IMR-90 (cell line): ENCODE results near the gene BANP. TPM values are rescaled to one million over a fixed set of nuclear protein-coding genes. Genes with fewer than 3 reads are reported as not detected.
A peak's percentile ranks its signal among the peaks of the same experiment; 100 is the strongest.
"Not testable (repeated sequence)": the region's sequence is repeated elsewhere in the genome, so short reads cannot be mapped to it uniquely, and the experiment has no call there.

ENCODE experiments used
- ATAC-seq: fragments of 200-7000 bp; cut with Tn5 transposase; 2 replicates; pipeline ENCODE4 v1.9.1; 2020; ENCODE audit warnings: low read depth, mild to moderate bottlenecking, moderate library complexity
- BruUV-seq: library from RNA; stranded (reverse); fragments of 400-500 nt; replicated peaks from 2 replicates; lab custom pipeline; 2021; lab: Mats Ljungman, UMichigan
- CTCF ChIA-PET: fragments of 300-600 bp; formaldehyde crosslinking; extraction: SDS; loops from one replicate; lab custom pipeline; 2021; ENCODE audit warnings: antibody characterized with exemption; lab: Yijun Ruan, JAX
- POLR2A ChIA-PET: fragments of 300-600 bp; sonication (Branson Sonifier 250); formaldehyde crosslinking; loops from one replicate; lab custom pipeline; 2022; ENCODE audit warnings: antibody characterized with exemption; ENCODE audit not compliant: unreplicated experiment; lab: Charles Lee
- DNase-seq: peaks from one replicate; pipeline ENCODE4 v3.0.0; 2013
- H2AFZ ChIP-seq: replicated peaks from 2 replicates; pipeline ENCODE3; 2013; ENCODE audit warnings: low read length, mild to moderate bottlenecking; ENCODE audit not compliant: poor library complexity
- H2AK5ac ChIP-seq: 2 replicates; pipeline ENCODE4 v1.6.1; 2013; ENCODE audit warnings: low read depth, low read length, inconsistent platforms
- H2AK9ac ChIP-seq: replicated peaks from 2 replicates; pipeline ENCODE3; 2013; ENCODE audit warnings: mild to moderate bottlenecking, low read depth, low read length, moderate library complexity; ENCODE audit not compliant: poor library complexity
- H2BK120ac ChIP-seq: 2 replicates; pipeline ENCODE4 v1.6.1; 2013; ENCODE audit warnings: low read depth, low read length, inconsistent platforms
- H2BK15ac ChIP-seq: 3 replicates; pipeline ENCODE4 v1.6.1; 2013; ENCODE audit warnings: low read depth, low read length, inconsistent platforms
- H2BK20ac ChIP-seq: 2 replicates; pipeline ENCODE4 v1.6.1; 2013; ENCODE audit warnings: low read depth, mild to moderate bottlenecking, inconsistent platforms, low read length, moderate library complexity
- H2BK5ac ChIP-seq: 2 replicates; pipeline ENCODE4 v1.6.1; 2013; ENCODE audit warnings: mild to moderate bottlenecking, low read depth, low read length, inconsistent platforms; ENCODE audit not compliant: poor library complexity, severe bottlenecking
- H3K14ac ChIP-seq: replicated peaks from 2 replicates; pipeline ENCODE4 v1.6.1; 2013; ENCODE audit warnings: low read depth, low read length, inconsistent platforms
- H3K18ac ChIP-seq: 2 replicates; pipeline ENCODE4 v1.6.1; 2013; ENCODE audit warnings: low read depth, low read length, control low read depth
- H3K23ac ChIP-seq: 2 replicates; pipeline ENCODE4 v1.6.1; 2013; ENCODE audit warnings: low read depth, low read length, inconsistent platforms
- H3K27ac ChIP-seq: 2 replicates; pipeline ENCODE4 v1.5.1; 2013; ENCODE audit warnings: mild to moderate bottlenecking, control low read depth, low read length; ENCODE audit not compliant: insufficient read depth
- H3K27me3 ChIP-seq: 2 replicates; pipeline ENCODE4 v1.6.1; 2013; ENCODE audit warnings: low read length; ENCODE audit not compliant: control insufficient read depth, insufficient read depth
- H3K36me3 ChIP-seq: 2 replicates; pipeline ENCODE4 v1.6.1; 2013; ENCODE audit warnings: low read length, mixed read lengths; ENCODE audit not compliant: control insufficient read depth, insufficient read depth
- H3K4ac ChIP-seq: 2 replicates; pipeline ENCODE4 v1.6.1; 2013; ENCODE audit warnings: low read depth, low read length, inconsistent platforms
- H3K4me1 ChIP-seq: 2 replicates; pipeline ENCODE4 v1.6.1; 2013; ENCODE audit warnings: low read length, mixed read lengths; ENCODE audit not compliant: control insufficient read depth, insufficient read depth
- H3K4me2 ChIP-seq: 2 replicates; pipeline ENCODE4 v1.6.1; 2013; ENCODE audit warnings: low read depth, mild to moderate bottlenecking, control low read depth, low read length, moderate library complexity
- H3K4me3 ChIP-seq: 2 replicates; pipeline ENCODE4 v1.5.1; 2013; ENCODE audit warnings: low read depth, mild to moderate bottlenecking, control low read depth, low read length, moderate library complexity; ENCODE audit not compliant: insufficient read depth
- H3K56ac ChIP-seq: 2 replicates; pipeline ENCODE4 v1.6.1; 2013; ENCODE audit warnings: low read length, inconsistent platforms; ENCODE audit not compliant: insufficient read depth; ENCODE audit errors: extremely low read depth
- H3K79me1 ChIP-seq, 2 experiments: 2 replicates each; pipeline ENCODE4 v1.6.1; 2013; ENCODE audit warnings: low read length in 2 of 2, inconsistent platforms in 1 of 2, low read depth in 1 of 2
- H3K9ac ChIP-seq: 2 replicates; pipeline ENCODE4 v1.6.1; 2013; ENCODE audit warnings: low read depth, low read length, control low read depth
- H3K9me1 ChIP-seq: 2 replicates; pipeline ENCODE4 v1.6.1; 2013; ENCODE audit warnings: low read length, inconsistent platforms; ENCODE audit not compliant: insufficient read depth
- H3K9me3 ChIP-seq: 2 replicates; pipeline ENCODE4 v1.6.1; 2013; ENCODE audit warnings: low read length; ENCODE audit not compliant: control insufficient read depth, insufficient read depth
- H4K20me1 ChIP-seq: 2 replicates; pipeline ENCODE4 v1.6.1; 2013; ENCODE audit warnings: low read length, inconsistent platforms; ENCODE audit not compliant: insufficient read depth
- H4K5ac ChIP-seq: 2 replicates; pipeline ENCODE4 v1.6.1; 2013; ENCODE audit warnings: mild to moderate bottlenecking, low read depth, low read length, control low read depth
- H4K8ac ChIP-seq, 2 experiments: 2 replicates each; pipeline ENCODE4 v1.6.1; 2013; ENCODE audit warnings: low read depth in 2 of 2, low read length in 2 of 2, control low read depth in 1 of 2, inconsistent platforms in 1 of 2
- H4K91ac ChIP-seq: 2 replicates; pipeline ENCODE4 v1.6.1; 2013; ENCODE audit warnings: low read depth, low read length, inconsistent platforms; ENCODE audit not compliant: insufficient read depth
- BHLHE40 ChIP-seq: fragments of 150-350 bp; IDR thresholded peaks from 2 replicates; pipeline ENCODE4 v1.6.1; 2016; ENCODE audit warnings: mild to moderate bottlenecking, low read depth, low read length
- POLR2A ChIP-seq: IDR thresholded peaks from 2 replicates; pipeline ENCODE4 v1.6.1; 2012; ENCODE audit warnings: mild to moderate bottlenecking, low read depth, low read length
- RCOR1 ChIP-seq: IDR thresholded peaks from 2 replicates; pipeline ENCODE4 v1.6.1; 2012; ENCODE audit warnings: mild to moderate bottlenecking, low read length, improper control_type of control experiment; ENCODE audit not compliant: insufficient replicate concordance
- WGBS, 2 experiments: methylation state at CpG; one replicate each; pipeline versions ENCODE4 v1.1.5 to v1.1.7; 2013; ENCODE audit warnings: missing lambda C conversion rate in 2 of 2; ENCODE audit not compliant: insufficient read length in 1 of 2; ENCODE audit errors: extremely low coverage in 2 of 2; 5-methylcytosine and 5-hydroxymethylcytosine counted together
- dilution Hi-C: fragments of 300-500 bp; cut with HindIII; formaldehyde crosslinking; loops from one replicate; pipeline ENCODE4 v1.14.3; 2018; ENCODE audit warnings: low sequenced_read_pairs; ENCODE audit not compliant: unreplicated experiment
- in situ Hi-C: fragments of 300-500 bp; cut with MboI; formaldehyde crosslinking; loops from 3 replicates; pipeline ENCODE4 v1.14.3; 2019; ENCODE audit warnings: low sequenced_read_pairs, inconsistent platforms, mixed read lengths
- intact Hi-C: fragments of 100-400 bp; cut with micrococcal nuclease; formaldehyde crosslinking; loops from 2 replicates; pipeline ENCODE4 v1.10.0; 2022
- polyA plus RNA-seq, 3 experiments: library from polyadenylated mRNA; depleted of rRNA; stranded (reverse); fragments of >200 nt; gene quantifications; 2 replicates each; pipeline ENCODE4 v1.2.3, GENCODE V29; 2012; ENCODE audit warnings: low replicate concordance in 1 of 3
- total RNA-seq: library from RNA; depleted of rRNA; stranded (reverse); fragments of >200 nt; gene quantifications from 2 replicates; pipeline ENCODE4 v1.2.3, GENCODE V29; 2012

BANP gene
- total and polyA plus RNA-seq, 2 of the 4 experiments (the other 2 are of a cell fraction), result 17.4 to 17.9 TPM

- DNase-seq (no peak), ATAC-seq (no peak)
- Histone ChIP-seq H2BK5ac (no peak overlapping the region), H4K20me1 (0 out of 2 replicates have a peak, but pooled peaks cover 4% of the 10 kb centered on the region), H2AK9ac (no peak overlapping the region), H3K4ac (no peak overlapping the region), H3K9ac (no peak overlapping the region), H2BK20ac (no peak overlapping the region), H3K56ac (no peak overlapping the region), H3K36me3 (no peaks in the 10 kb centered on the region), H3K9me3 (peaks cover 4% of the 10 kb centered on the region), H3K27ac (no peak overlapping the region), H3K23ac (no peak overlapping the region), H3K4me1 (peaks cover 16% of the 10 kb centered on the region), H2AFZ (no peak overlapping the region), H3K4me2 (no peak overlapping the region), H3K18ac (no peak overlapping the region), H2BK15ac (no peak overlapping the region), H3K14ac (no peak overlapping the region), H3K27me3 (no peaks in the 10 kb centered on the region; the same call in 1 of the 2 replicates), H4K5ac (no peak overlapping the region), H4K8ac (no peak overlapping the region), H2AK5ac (peak overlapping the region; percentile 28; the same call in 1 of the 2 replicates), H4K91ac (no peak overlapping the region), H2BK120ac (no peak overlapping the region), H3K79me1 (no peaks in the 10 kb centered on the region), H3K4me3 (no peak overlapping the region), H3K9me1 (peaks cover 13% of the 10 kb centered on the region)
- CTCF ChIA-PET, result no interaction called here
- intact Hi-C loops (no loop called here), in situ Hi-C loops (no loop called here), dilution Hi-C loops (no loop called here)
- no TSS peak for BruUV-seq
- POLR2A ChIA-PET, result no interaction called here
- WGBS, 2 experiments, result 96% methylated on average over 9 of the region's 20 CpGs; no CpG with 5 or more reads in 1 of the 2 experiments
- TF ChIP-seq RCOR1 (no peak), BHLHE40 (no peak), POLR2A (no peak)
Observed at GRCh38 chr16:88113545-88114045, 162.4 kb downstream of the BANP start.

GRCh38 chr16:88114541-88115228 is 163.5 kb downstream of the BANP start:
- CTCF ChIA-PET, H4K91ac ChIP-seq, H3K27ac ChIP-seq, H2BK5ac ChIP-seq, H2BK15ac ChIP-seq, in situ Hi-C loops, POLR2A ChIA-PET, BruUV-seq, H3K4me2 ChIP-seq, dilution Hi-C loops, DNase-seq, H3K27me3 ChIP-seq, H3K18ac ChIP-seq, H3K9me3 ChIP-seq, H2AK9ac ChIP-seq, H4K5ac ChIP-seq, intact Hi-C loops, H4K20me1 ChIP-seq, H3K23ac ChIP-seq, H3K14ac ChIP-seq, H3K4ac ChIP-seq, ATAC-seq, H3K9ac ChIP-seq, H3K79me1 ChIP-seq, H4K8ac ChIP-seq, H2BK20ac ChIP-seq, H3K4me3 ChIP-seq, H2AFZ ChIP-seq, H3K56ac ChIP-seq, H3K36me3 ChIP-seq: not testable (repeated sequence)
- 0 out of 2 replicates have a peak overlapping the region, but pooled peaks have one; percentile 8 for H2BK120ac ChIP-seq
- H2AK5ac ChIP-seq, result peak overlapping the region; percentile 8; the same call in 1 of the 2 replicates
- peaks cover 13% of the 10 kb centered on the region for H3K9me1 ChIP-seq
- WGBS, 2 experiments, result 90% methylated on average over 2 of the region's 22 CpGs; no CpG with 5 or more reads in 1 of the 2 experiments
- peaks cover 22% of the 10 kb centered on the region for H3K4me1 ChIP-seq
